ENCODE results near the gene RNF223.
"Not testable (repeated sequence)": the region's sequence is repeated elsewhere in the genome, so short reads cannot be mapped to it uniquely, and the experiment has no call there.

RNF223 gene

GRCh38 chr1:1063945-1064831 is 9.9 kb downstream of the RNF223 start:
- DNase-seq (peak; percentile 95 to 99), ATAC-seq (peak; percentile 84)
- peaks cover 15% of the 10 kb centered on the region for H3K27me3 Mint-ChIP-seq
- peak overlapping the region; percentile 94 to 98 for H3K27ac Mint-ChIP-seq
- no peaks in the 10 kb centered on the region for H3K9me3 Mint-ChIP-seq
- peak overlapping the region; percentile 92 to 97 for H3K4me3 Mint-ChIP-seq
- H3K4me1 Mint-ChIP-seq = peaks cover 72% of the 10 kb centered on the region

- peak overlapping the region; percentile 72 to 98 for H3K27ac Mint-ChIP-seq
- peak overlapping the region; percentile 92 to 97 for H3K4me3 Mint-ChIP-seq
- no peak for DNase-seq
- ATAC-seq = peak; percentile 2
- peaks cover 22% of the 10 kb centered on the region for H3K27me3 Mint-ChIP-seq
- H3K4me1 Mint-ChIP-seq = peaks cover 77% of the 10 kb centered on the region
- H3K9me3 Mint-ChIP-seq = no peaks in the 10 kb centered on the region
These were observed 10.7 kb downstream of the RNF223 start for GRCh38 chr1:1063261-1063944.

- peaks cover 30% of the 10 kb centered on the region for H3K27me3 Mint-ChIP-seq
These were observed 11.6 kb downstream of the RNF223 start for GRCh38 chr1:1062348-1063163.

GRCh38 chr1:1061682-1062345 is 12.3 kb downstream of the RNF223 start:
- peak overlapping the region in 1 of 2 donors; percentile 91 for H3K27ac Mint-ChIP-seq

More at GRCh38 chr1:1062348-1063163, 11.6 kb downstream of the RNF223 start:
- peak overlapping the region; percentile 81 to 95 for H3K27ac Mint-ChIP-seq
- DNase-seq = no peak
- no peak for ATAC-seq
- peaks cover 74% of the 10 kb centered on the region for H3K4me1 Mint-ChIP-seq
- H3K9me3 Mint-ChIP-seq = no peaks in the 10 kb centered on the region
- peak overlapping the region; percentile 92 to 97 for H3K4me3 Mint-ChIP-seq

GRCh38 chr1:1060281-1061000 is 13.7 kb downstream of the RNF223 start:
- DNase-seq (no peak), ATAC-seq (no peak)
- peaks cover 56% of the 10 kb centered on the region for H3K4me1 Mint-ChIP-seq
- H3K27ac Mint-ChIP-seq = peak overlapping the region; percentile 20 to 75
- peak overlapping the region; percentile 92 to 97 for H3K4me3 Mint-ChIP-seq
- no peaks in the 10 kb centered on the region for H3K9me3 Mint-ChIP-seq
- peaks cover 41% of the 10 kb centered on the region for H3K27me3 Mint-ChIP-seq

More at GRCh38 chr1:1061682-1062345, 12.3 kb downstream of the RNF223 start:
- Mint-ChIP-seq H3K4me3 (peak overlapping the region; percentile 92 to 97), H3K27me3 (peaks cover 37% of the 10 kb centered on the region), H3K4me1 (peaks cover 70% of the 10 kb centered on the region), H3K9me3 (no peaks in the 10 kb centered on the region)
- ATAC-seq = no peak
- DNase-seq = no peak

GRCh38 chr1:1059494-1060280 is 14.4 kb downstream of the RNF223 start:
- H3K9me3 Mint-ChIP-seq = no peaks in the 10 kb centered on the region
- peaks cover 41% of the 10 kb centered on the region for H3K27me3 Mint-ChIP-seq
- H3K4me1 Mint-ChIP-seq = peaks cover 52% of the 10 kb centered on the region
- peak overlapping the region; percentile 20 to 75 for H3K27ac Mint-ChIP-seq
- peak overlapping the region; percentile 92 to 97 for H3K4me3 Mint-ChIP-seq
- DNase-seq = peak; percentile 91
- peak; percentile 56 for ATAC-seq

- Mint-ChIP-seq H3K9me3 (no peaks in the 10 kb centered on the region), H3K27ac (peak overlapping the region; percentile 7 to 63), H3K4me3 (peak overlapping the region; percentile 83 to 88), H3K4me1 (peaks cover 46% of the 10 kb centered on the region), H3K27me3 (peaks cover 41% of the 10 kb centered on the region)
- ATAC-seq = peak; percentile 41
- peak; percentile 66 for DNase-seq
These were observed 15.1 kb downstream of the RNF223 start for GRCh38 chr1:1058921-1059493.

- Mint-ChIP-seq H3K4me3 (peak overlapping the region; percentile 83 to 88), H3K9me3 (no peaks in the 10 kb centered on the region), H3K4me1 (peaks cover 43% of the 10 kb centered on the region), H3K27ac (no peak overlapping the region), H3K27me3 (peaks cover 41% of the 10 kb centered on the region)
- no peak for ATAC-seq
- DNase-seq = no peak
These were observed 15.8 kb downstream of the RNF223 start for GRCh38 chr1:1058088-1058905.

- Mint-ChIP-seq H3K27me3 (peaks cover 41% of the 10 kb centered on the region), H3K4me1 (peaks cover 37% of the 10 kb centered on the region), H3K4me3 (peak overlapping the region; percentile 26 to 88)
- not testable (repeated sequence) for H3K27ac Mint-ChIP-seq, DNase-seq, ATAC-seq, H3K9me3 Mint-ChIP-seq
These were observed 16.4 kb downstream of the RNF223 start for GRCh38 chr1:1057769-1058087.

GRCh38 chr1:1055841-1056736 is 18.0 kb downstream of the RNF223 start:
- DNase-seq (no peak), ATAC-seq (no peak)
- peaks cover 39% of the 10 kb centered on the region for H3K27me3 Mint-ChIP-seq
- peaks cover 0 to 5% of the 10 kb centered on the region in 2 donors for H3K9me3 Mint-ChIP-seq
- no peak overlapping the region for H3K4me3 Mint-ChIP-seq
- peaks cover 25% of the 10 kb centered on the region for H3K4me1 Mint-ChIP-seq
- peak overlapping the region in 1 of 2 donors; percentile 49 for H3K27ac Mint-ChIP-seq

- Mint-ChIP-seq H3K4me3 (no peak overlapping the region), H3K27me3 (peaks cover 28% of the 10 kb centered on the region), H3K9me3 (peaks cover 0 to 5% of the 10 kb centered on the region in 2 donors), H3K27ac (peak overlapping the region in 1 of 2 donors; percentile 92), H3K4me1 (peaks cover 14% of the 10 kb centered on the region)
- no peak for ATAC-seq
- DNase-seq = no peak
These were observed 19.1 kb downstream of the RNF223 start for GRCh38 chr1:1054971-1055370.

- H3K27me3 Mint-ChIP-seq = peaks cover 26% of the 10 kb centered on the region
These were observed 19.9 kb downstream of the RNF223 start for GRCh38 chr1:1054099-1054700.

More at GRCh38 chr1:1054099-1054700, 19.9 kb downstream of the RNF223 start:
- Mint-ChIP-seq H3K4me3 (no peak overlapping the region), H3K27ac (no peak overlapping the region), H3K9me3 (peaks cover 0 to 5% of the 10 kb centered on the region in 2 donors), H3K4me1 (peaks cover 12% of the 10 kb centered on the region)
- ATAC-seq (no peak), DNase-seq (no peak)
